OCI-LY1 (cell line): ENCODE measurements around the gene C3orf18.
A peak's percentile ranks its signal among the peaks of the same experiment; 100 is the strongest.

Experiments used
- H2AFZ ChIP-seq: fragments of 200-600 bp; sonication (generic), shearing (Covaris generic); 2 replicates; pipeline ENCODE4 v1.6.0; 2014; ENCODE audit warnings: antibody characterized with exemption, mild to moderate bottlenecking, low read length
- H3F3A ChIP-seq: fragments of 200-600 bp; sonication (generic), shearing (Covaris generic); 2 replicates; pipeline ENCODE4 v1.6.0; 2014; ENCODE audit warnings: mild to moderate bottlenecking, antibody characterized with exemption, low read length, moderate library complexity; ENCODE audit not compliant: insufficient read depth
- H3K27ac ChIP-seq: fragments of 200-600 bp; sonication (generic); 2 replicates; pipeline ENCODE4 v1.5.1; 2014; ENCODE audit warnings: low read length, mixed run types, mild to moderate bottlenecking, low read depth; ENCODE audit not compliant: poor library complexity, severe bottlenecking
- H3K27me3 ChIP-seq: fragments of 200-600 bp; sonication (generic); 2 replicates; pipeline ENCODE4 v1.6.0; 2014; ENCODE audit warnings: antibody characterized with exemption, mild to moderate bottlenecking, low read length, moderate library complexity; ENCODE audit not compliant: insufficient read depth
- H3K36me3 ChIP-seq: fragments of 200-600 bp; sonication (generic); 2 replicates; pipeline ENCODE4 v1.6.1; 2014; ENCODE audit warnings: mild to moderate bottlenecking, antibody characterized with exemption, low read length, moderate library complexity, mixed read lengths; ENCODE audit not compliant: insufficient read depth
- H3K4me1 ChIP-seq: fragments of 200-600 bp; sonication (generic); 2 replicates; pipeline ENCODE4 v1.5.1; 2014; ENCODE audit warnings: mild to moderate bottlenecking, low read length, moderate library complexity; ENCODE audit not compliant: insufficient read depth, severe bottlenecking
- H3K4me2 ChIP-seq: fragments of 200-600 bp; sonication (generic), shearing (Covaris generic); 2 replicates; pipeline ENCODE4 v1.6.1; 2014; ENCODE audit warnings: low read length
- H3K4me3 ChIP-seq: fragments of 200-600 bp; sonication (generic); 2 replicates; pipeline ENCODE4 v1.5.1; 2014; ENCODE audit warnings: low read length, low read depth, mild to moderate bottlenecking, mixed read lengths; ENCODE audit not compliant: poor library complexity, severe bottlenecking
- H3K79me2 ChIP-seq: fragments of 200-600 bp; shearing (Covaris generic); 2 replicates; pipeline ENCODE4 v1.6.1; 2016; ENCODE audit warnings: mixed run types, low read length, mixed read lengths; ENCODE audit not compliant: insufficient read depth
- H3K9ac ChIP-seq: fragments of 200-600 bp; sonication (generic), shearing (Covaris generic); 2 replicates; pipeline ENCODE4 v1.6.1; 2014; ENCODE audit warnings: mild to moderate bottlenecking, low read length, mixed read lengths
- H3K9me2 ChIP-seq: fragments of 200-600 bp; sonication (generic), shearing (Covaris generic); 2 replicates; pipeline ENCODE4 v1.6.1; 2014; ENCODE audit warnings: low read depth, mild to moderate bottlenecking, low read length, mixed read lengths
- H3K9me3 ChIP-seq: fragments of 200-600 bp; shearing (Covaris generic); 2 replicates; pipeline ENCODE4 v1.6.1; 2014; ENCODE audit warnings: low read length, mixed read lengths
- H4K20me1 ChIP-seq: fragments of 200-600 bp; sonication (generic), shearing (Covaris generic); 2 replicates; pipeline ENCODE4 v1.6.0; 2016; ENCODE audit warnings: mild to moderate bottlenecking, low read length; ENCODE audit not compliant: insufficient read depth
- CTCF ChIP-seq: fragments of 200-600 bp; sonication (generic), shearing (Covaris generic); IDR thresholded peaks from 2 replicates; pipeline ENCODE4 v1.5.1; 2017; ENCODE audit warnings: mild to moderate bottlenecking, antibody characterized with exemption, low read length, moderate library complexity, mixed read lengths
- EZH2 ChIP-seq: fragments of 200-600 bp; sonication (generic), shearing (Covaris generic); IDR thresholded peaks from 2 replicates; pipeline ENCODE4 v1.8.0; 2017; ENCODE audit warnings: borderline replicate concordance, mixed run types, mild to moderate bottlenecking, antibody characterized with exemption, low read length, moderate library complexity, mixed read lengths

C3orf18 gene

GRCh38 chr3:50615190-50615589, 47.6 kb upstream of the C3orf18 start:
- peaks cover 10% of the 10 kb centered on the region; the same call in 1 of the 2 replicates for H3K27me3 ChIP-seq
- no peaks in the 10 kb centered on the region for H3K36me3 ChIP-seq
- no peak overlapping the region for H3K27ac ChIP-seq
- no peaks in the 10 kb centered on the region for H4K20me1 ChIP-seq
- H3F3A ChIP-seq, result no peaks in the 10 kb centered on the region
- H3K4me1 ChIP-seq, result peaks cover 27% of the 10 kb centered on the region
- H3K4me2 ChIP-seq, result no peak overlapping the region
- no peaks in the 10 kb centered on the region for H3K79me2 ChIP-seq
- no peak overlapping the region for H3K9ac ChIP-seq
- no peak overlapping the region for H3K4me3 ChIP-seq
- H3K9me2 ChIP-seq, result no peaks in the 10 kb centered on the region
- TF ChIP-seq CTCF (no peak), EZH2 (no peak)
- H2AFZ ChIP-seq, result no peak overlapping the region
- H3K9me3 ChIP-seq, result no peaks in the 10 kb centered on the region

GRCh38 chr3:50612970-50613846, 45.7 kb upstream of the C3orf18 start:
- Histone ChIP-seq H3K9ac (no peak overlapping the region), H3K27me3 (peaks cover 10% of the 10 kb centered on the region; the same call in 1 of the 2 replicates), H3K4me2 (no peak overlapping the region), H2AFZ (no peak overlapping the region), H3F3A (no peaks in the 10 kb centered on the region), H3K27ac (no peak overlapping the region), H3K79me2 (no peaks in the 10 kb centered on the region), H3K9me2 (no peaks in the 10 kb centered on the region), H3K4me1 (peaks cover 27% of the 10 kb centered on the region), H3K9me3 (no peaks in the 10 kb centered on the region), H3K36me3 (no peaks in the 10 kb centered on the region), H4K20me1 (no peaks in the 10 kb centered on the region), H3K4me3 (no peak overlapping the region)
- TF ChIP-seq EZH2 (no peak), CTCF (no peak)

GRCh38 chr3:50612234-50612882, 44.8 kb upstream of the C3orf18 start:
- no peak for TF ChIP-seq EZH2
- H3K4me3 ChIP-seq, result peak overlapping the region; percentile 53
- H3K36me3 ChIP-seq, result no peaks in the 10 kb centered on the region
- peaks cover 10% of the 10 kb centered on the region; the same call in 1 of the 2 replicates for H3K27me3 ChIP-seq
- H4K20me1 ChIP-seq, result no peaks in the 10 kb centered on the region
- H3F3A ChIP-seq, result no peaks in the 10 kb centered on the region
- no peaks in the 10 kb centered on the region for H3K9me3 ChIP-seq
- no peak overlapping the region for H2AFZ ChIP-seq
- no peak overlapping the region for H3K9ac ChIP-seq
- H3K9me2 ChIP-seq, result no peaks in the 10 kb centered on the region
- peak overlapping the region; percentile 82 for H3K4me2 ChIP-seq
- H3K79me2 ChIP-seq, result no peaks in the 10 kb centered on the region
- H3K27ac ChIP-seq, result no peak overlapping the region
- peaks cover 19% of the 10 kb centered on the region for H3K4me1 ChIP-seq
